Adrenal gland (tissue), 12 donors: ENCODE results near the gene TIPARP. TPM values are rescaled to one million over a fixed set of nuclear protein-coding genes. Genes with fewer than 3 reads are reported as not detected.

Experiments
- DNase-seq, 7 donors: peaks; one replicate each; pipeline ENCODE4 v3.0.0-alpha.2; 2019 to 2020
- H3K27ac ChIP-seq, 5 donors: fragments of 200-600 bp; sonication (generic) in 4 of 5; 1 replicate in 3 of 5; 2 replicates in 2 of 5; pipeline versions ENCODE4 v1.5.1 to v1.8.0; 2016 to 2020; ENCODE audit warnings: mild to moderate bottlenecking in 1 of 5
- H3K27me3 ChIP-seq: fragments of 200-600 bp; 2 replicates; pipeline ENCODE4 v1.8.0; 2021
- H3K36me3 ChIP-seq, 2 donors: fragments of 200-600 bp; replicated peaks in 1 of 2; 1 replicate in 1 of 2; 2 replicates in 1 of 2; pipeline versions ENCODE4 v1.5.1 to v1.8.0; 2018 to 2022
- H3K4me1 ChIP-seq, 2 donors: fragments of 200-600 bp; replicated peaks in 1 of 2; 1 replicate in 1 of 2; 2 replicates in 1 of 2; pipeline versions ENCODE4 v1.5.1 to v1.8.0; 2018 to 2021
- H3K4me3 ChIP-seq, 4 donors: fragments of 200-600 bp; sonication (generic) in 3 of 4; one replicate each; pipeline ENCODE4 v1.5.1; 2016 to 2018
- H3K9me3 ChIP-seq, 3 donors: fragments of 200-600 bp; sonication (generic) in 1 of 3; replicated peaks in 1 of 3; 1 replicate in 2 of 3; 2 replicates in 1 of 3; pipeline versions ENCODE4 v1.5.1 to v1.8.0; 2016 to 2021
- POLR2A ChIP-seq, 2 donors: fragments of 450-650 bp; IDR thresholded peaks; one replicate each; pipeline ENCODE4 v1.6.1; 2017; ENCODE audit warnings: antibody characterized with exemption in 2 of 2, mild to moderate bottlenecking in 2 of 2, moderate library complexity in 1 of 2
- WGBS, 4 donors: extraction: QIAGEN DNeasy Blood & Tissue Kit in 2 of 4; methylation state at CpG; one replicate each; pipeline versions ENCODE4 v1.1.5 to v1.1.7; 2013 to 2017; 5-methylcytosine and 5-hydroxymethylcytosine counted together
- intact Hi-C, 2 donors: fragments of 100-400 bp; cut with DNase I; formaldehyde crosslinking; loops; one replicate each; pipeline versions ENCODE4 v1.14.1 to v1.15.0; 2022 to 2023
- polyA plus RNA-seq, 3 donors: library from polyadenylated mRNA; stranded (reverse); fragments of 200-250 nt in 2 of 3; fragments of 350-450 nt in 1 of 3; fragmentation: Illumina TruSeq in 1 of 3; extraction: RNeasy Lipid Tissue Mini Kit (QIAGEN cat#74804) in 1 of 3; gene quantifications; one replicate each; pipeline ENCODE4 v1.2.3, GENCODE V29; 2013 to 2014
- total RNA-seq, 9 donors: library from RNA; depleted of rRNA in 4 of 9; stranded (reverse); fragments of >200 nt in 4 of 9; fragments of 120-200 nt in 1 of 9; fragmentation: NEBNext Ultra II Directional in 1 of 9; extraction: Animal tissue kit (Norgen Biotek cat#: 25700) in 1 of 9; gene quantifications; one replicate each; pipeline versions ENCODE4 v1.1.0 to v1.2.4, GENCODE V29; 2013 to 2023
- TF ChIP-seq, protein P1 (sequence below), 6 experiments: fragments of 450-650 bp in 4 of 6; fragments of 200-600 bp in 2 of 6; sonication (generic) in 1 of 6; IDR thresholded peaks; 1 replicate in 5 of 6; 2 replicates in 1 of 6; pipeline versions ENCODE4 v1.5.1 to v1.8.0; 2016 to 2021; ENCODE audit warnings: antibody characterized with exemption in 6 of 6, mild to moderate bottlenecking in 2 of 6, moderate library complexity in 1 of 6
- donor health status: healthy with polysubstance abuse.
- donor health status: Bipolar disorder and iron deficiency.
- donor health status: DM: yes; HTN: yes; CAD: no.
- donor health status: DM: no; HTN: no; CAD: no.
- donor health status: DM: no; HTN: no; CAD: no.
- donor health status: DM: yes; HTN: yes; CAD: no.

Gene TIPARP
- total and polyA plus RNA-seq, 12 donors = 9.5 to 75.5 (median 18.2) TPM

DNA sequence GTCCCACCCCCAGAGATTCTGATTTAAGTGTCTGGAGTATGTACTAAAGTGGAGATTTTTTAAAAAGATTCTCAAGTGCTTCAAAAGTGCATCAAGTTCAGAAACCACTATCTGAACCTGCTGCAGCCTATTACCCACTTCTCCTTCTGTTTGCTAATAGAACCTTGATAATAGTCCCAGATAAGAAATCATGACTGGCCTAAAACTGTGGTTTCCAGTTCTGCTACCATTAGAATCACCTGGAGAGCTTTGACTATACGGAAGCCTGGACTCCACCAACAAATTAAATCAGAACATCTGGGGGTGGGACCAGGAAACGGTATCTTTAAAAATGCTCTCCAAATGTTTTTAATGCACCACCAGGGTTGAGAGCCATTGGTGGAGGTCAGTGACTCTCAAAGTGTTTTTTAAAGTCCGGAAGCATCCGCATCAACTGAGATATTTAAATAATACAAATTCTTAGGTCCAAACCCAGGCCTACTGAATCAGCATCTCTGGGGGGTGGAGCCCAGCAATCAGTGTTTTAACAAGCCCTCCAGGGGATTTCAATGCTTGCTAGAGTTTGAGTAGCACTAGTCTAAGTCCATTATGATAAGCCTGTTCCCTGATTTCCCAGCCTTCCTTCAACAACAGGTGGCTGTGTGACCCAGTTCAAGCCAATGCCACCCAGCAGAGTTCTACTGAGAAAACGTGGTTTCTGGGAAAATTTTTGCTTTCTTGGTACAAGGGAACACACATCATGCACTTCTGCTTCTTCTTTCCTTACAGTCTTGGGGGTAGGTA, 45.4 kb upstream of the TIPARP start:
- Histone ChIP-seq H3K27ac (no peak overlapping the region), H3K4me3 (no peak overlapping the region), H3K36me3 (no peaks in the 10 kb centered on the region), H3K27me3 (no peaks in the 10 kb centered on the region), H3K9me3 (no peaks in the 10 kb centered on the region), H3K4me1 (no peaks in the 10 kb centered on the region)
- intact Hi-C loops = no loop called here
- DNase-seq = no peak
- TF ChIP-seq POLR2A (IDR thresholded peaks at IDR 0.05) = no peak
- TF ChIP-seq, protein P1, sequence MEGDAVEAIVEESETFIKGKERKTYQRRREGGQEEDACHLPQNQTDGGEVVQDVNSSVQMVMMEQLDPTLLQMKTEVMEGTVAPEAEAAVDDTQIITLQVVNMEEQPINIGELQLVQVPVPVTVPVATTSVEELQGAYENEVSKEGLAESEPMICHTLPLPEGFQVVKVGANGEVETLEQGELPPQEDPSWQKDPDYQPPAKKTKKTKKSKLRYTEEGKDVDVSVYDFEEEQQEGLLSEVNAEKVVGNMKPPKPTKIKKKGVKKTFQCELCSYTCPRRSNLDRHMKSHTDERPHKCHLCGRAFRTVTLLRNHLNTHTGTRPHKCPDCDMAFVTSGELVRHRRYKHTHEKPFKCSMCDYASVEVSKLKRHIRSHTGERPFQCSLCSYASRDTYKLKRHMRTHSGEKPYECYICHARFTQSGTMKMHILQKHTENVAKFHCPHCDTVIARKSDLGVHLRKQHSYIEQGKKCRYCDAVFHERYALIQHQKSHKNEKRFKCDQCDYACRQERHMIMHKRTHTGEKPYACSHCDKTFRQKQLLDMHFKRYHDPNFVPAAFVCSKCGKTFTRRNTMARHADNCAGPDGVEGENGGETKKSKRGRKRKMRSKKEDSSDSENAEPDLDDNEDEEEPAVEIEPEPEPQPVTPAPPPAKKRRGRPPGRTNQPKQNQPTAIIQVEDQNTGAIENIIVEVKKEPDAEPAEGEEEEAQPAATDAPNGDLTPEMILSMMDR (IDR thresholded peaks at IDR 0.05) = no peak
- WGBS, 4 donors = 81 to 90% (median 86%) methylated on average over 5 of the region's 5 CpGs

DNA sequence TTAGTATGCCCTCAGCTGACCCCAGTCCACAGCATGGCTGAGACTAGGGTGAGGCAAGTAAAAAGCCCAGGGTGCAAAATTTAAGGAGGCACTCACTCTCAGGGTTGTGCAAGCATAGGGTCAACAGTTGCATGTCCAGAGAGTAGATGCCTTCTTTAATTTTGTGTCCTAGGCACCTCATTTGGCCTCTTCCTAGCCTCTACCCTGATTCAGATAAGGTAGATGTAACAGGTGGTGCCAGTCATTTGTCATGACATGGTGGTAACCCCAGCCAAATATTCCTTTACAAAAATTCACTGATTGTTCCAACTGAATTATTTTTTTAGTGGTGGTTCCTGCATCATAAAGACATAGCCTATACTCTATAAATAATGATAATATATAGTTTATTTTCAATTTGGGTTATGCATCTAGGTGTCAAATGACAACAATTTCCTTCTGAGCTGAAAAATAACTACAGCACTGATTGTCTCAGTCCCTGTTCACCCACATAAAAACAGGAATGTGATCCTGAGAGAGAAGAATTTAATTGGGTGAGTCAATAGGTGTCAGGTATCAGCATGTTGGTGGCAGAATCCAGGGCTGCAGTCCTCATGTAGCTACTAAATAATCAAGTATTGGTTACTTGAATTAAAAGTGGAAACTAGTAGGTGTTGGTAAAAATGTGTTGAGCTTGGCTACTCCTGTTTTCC, 44.2 kb upstream of the TIPARP start:
- Histone ChIP-seq H3K4me1 (no peaks in the 10 kb centered on the region), H3K27me3 (no peaks in the 10 kb centered on the region), H3K4me3 (no peak overlapping the region), H3K9me3 (no peaks in the 10 kb centered on the region), H3K36me3 (no peaks in the 10 kb centered on the region), H3K27ac (no peak overlapping the region)
- intact Hi-C loops = no loop called here
- TF ChIP-seq, protein P1 (IDR thresholded peaks at IDR 0.05) = no peak
- TF ChIP-seq POLR2A (IDR thresholded peaks at IDR 0.05) = no peak
- no peak for DNase-seq

DNA sequence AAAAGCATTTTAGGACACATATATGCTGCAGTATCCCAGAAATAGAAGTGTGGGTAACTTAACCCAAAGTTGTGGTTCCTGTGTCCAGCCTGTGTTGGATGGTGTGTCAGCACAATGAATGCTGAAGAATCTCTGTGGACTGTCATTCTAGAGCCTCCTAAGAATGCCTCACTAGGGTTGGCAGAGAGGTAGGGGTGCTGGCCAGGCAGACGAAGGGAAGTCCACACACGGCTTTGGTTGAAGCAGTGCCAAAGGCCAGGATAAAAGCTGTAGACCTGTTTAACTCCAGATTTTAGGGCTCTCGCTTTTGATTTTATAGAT, 43.7 kb upstream of the TIPARP start:
- WGBS, 4 donors = 74 to 86% (median 76%) methylated on average over 3 of the region's 3 CpGs
- Histone ChIP-seq H3K27me3 (no peaks in the 10 kb centered on the region), H3K36me3 (no peaks in the 10 kb centered on the region), H3K4me1 (no peaks in the 10 kb centered on the region), H3K9me3 (no peaks in the 10 kb centered on the region), H3K27ac (no peak overlapping the region), H3K4me3 (no peak overlapping the region)
- intact Hi-C loops = no loop called here
- TF ChIP-seq, protein P1 (IDR thresholded peaks at IDR 0.05) = no peak
- TF ChIP-seq POLR2A (IDR thresholded peaks at IDR 0.05) = no peak
- no peak for DNase-seq

DNA sequence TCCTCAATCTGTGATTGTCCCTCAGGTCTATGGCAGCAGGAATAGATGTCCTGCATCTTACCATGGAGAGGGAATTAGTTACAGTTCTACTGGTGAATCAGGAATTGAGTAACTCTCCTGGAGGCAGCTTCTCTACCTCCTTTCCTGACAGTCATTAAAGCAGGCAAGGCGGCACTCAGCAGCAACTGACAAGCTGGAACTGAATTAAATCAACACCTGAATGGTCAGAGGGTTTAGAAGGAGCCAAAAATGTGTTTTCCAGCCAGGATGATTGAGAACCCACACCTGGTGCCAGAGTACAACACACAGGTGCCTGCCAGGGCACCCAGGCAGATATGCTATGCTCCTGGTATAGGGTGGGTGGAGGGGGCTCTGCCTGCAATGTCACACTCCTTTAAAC, 43.1 kb upstream of the TIPARP start:
- H3K27me3 ChIP-seq = no peaks in the 10 kb centered on the region
- TF ChIP-seq, protein P1 (IDR thresholded peaks at IDR 0.05) = no peak
- TF ChIP-seq POLR2A (IDR thresholded peaks at IDR 0.05) = no peak
- H3K36me3 ChIP-seq = no peaks in the 10 kb centered on the region
- no peaks in the 10 kb centered on the region for H3K4me1 ChIP-seq
- no peak overlapping the region for H3K4me3 ChIP-seq
- intact Hi-C loops = no loop called here
- H3K9me3 ChIP-seq = no peaks in the 10 kb centered on the region
- H3K27ac ChIP-seq = no peak overlapping the region
- DNase-seq = no peak
- 91 to 94% (median 93%) methylated on average over 1 of the region's 1 CpG for WGBS, 4 donors
